OCI-LY3 (cell line): Measurements from ENCODE around the gene CMIP.

ENCODE experiments used
- H2AFZ ChIP-seq: fragments of 200-600, 300-600 bp; shearing (Covaris generic); 2 replicates; pipeline ENCODE4 v1.6.0; 2014; ENCODE audit warnings: antibody characterized with exemption, low read depth, low read length
- H3K27ac ChIP-seq: fragments of 200-600, 300-600 bp; sonication (generic); 2 replicates; pipeline ENCODE4 v1.5.1; 2014; ENCODE audit warnings: mild to moderate bottlenecking, low read length, moderate library complexity, mixed read lengths
- H3K27me3 ChIP-seq: fragments of 200-600, 300-600 bp; sonication (generic); 2 replicates; pipeline ENCODE4 v1.6.1; 2014; ENCODE audit warnings: low read depth, low read length, mixed read lengths
- H3K36me3 ChIP-seq: fragments of 200-600, 300-600 bp; sonication (generic); replicated peaks from 2 replicates; pipeline ENCODE3; 2014; ENCODE audit warnings: low read depth, low read length, mixed read lengths
- H3K4me1 ChIP-seq: fragments of 300-600, 200-600 bp; sonication (generic); 2 replicates; pipeline ENCODE4 v1.6.1; 2014; ENCODE audit warnings: low read length, mixed read lengths
- H3K4me2 ChIP-seq: fragments of 200-600, 300-600 bp; sonication (generic); 2 replicates; pipeline ENCODE4 v1.6.1; 2014; ENCODE audit warnings: low read length, mixed read lengths
- H3K4me3 ChIP-seq: fragments of 300-600, 200-600 bp; sonication (generic); 2 replicates; pipeline ENCODE4 v1.5.1; 2014; ENCODE audit warnings: antibody characterized with exemption, mild to moderate bottlenecking, low read length, moderate library complexity
- H3K79me2 ChIP-seq: fragments of 300-600, 200-600 bp; shearing (Covaris generic); 2 replicates; pipeline ENCODE4 v1.6.1; 2014; ENCODE audit warnings: mild to moderate bottlenecking, low read length, mixed read lengths
- H3K9ac ChIP-seq: fragments of 300-600, 200-600 bp; shearing (Covaris generic); 2 replicates; pipeline ENCODE4 v1.6.0; 2014; ENCODE audit warnings: mild to moderate bottlenecking, low read length, moderate library complexity
- H3K9me3 ChIP-seq: fragments of 200-600, 300-600 bp; shearing (Covaris generic); 2 replicates; pipeline ENCODE4 v1.6.1; 2014; ENCODE audit warnings: low read length, mixed read lengths; ENCODE audit not compliant: insufficient read depth
- H4K20me1 ChIP-seq: fragments of 200-600, 300-600 bp; sonication (generic); 2 replicates; pipeline ENCODE4 v1.6.1; 2016; ENCODE audit warnings: low read length, mixed read lengths; ENCODE audit not compliant: insufficient read depth
- EZH2phosphoT487 ChIP-seq: fragments of 200-600 bp; shearing (Covaris generic); IDR thresholded peaks from 2 replicates; pipeline ENCODE4 v1.6.1; 2018; ENCODE audit warnings: antibody characterized with exemption, mixed run types, low read depth
- TF ChIP-seq, protein P1 (sequence below): fragments of 200-600, 300-600 bp; sonication (generic); IDR thresholded peaks from 2 replicates; pipeline ENCODE4 v1.5.1; 2014; ENCODE audit warnings: antibody characterized with exemption, low read length, low read depth

CMIP gene

DNA sequence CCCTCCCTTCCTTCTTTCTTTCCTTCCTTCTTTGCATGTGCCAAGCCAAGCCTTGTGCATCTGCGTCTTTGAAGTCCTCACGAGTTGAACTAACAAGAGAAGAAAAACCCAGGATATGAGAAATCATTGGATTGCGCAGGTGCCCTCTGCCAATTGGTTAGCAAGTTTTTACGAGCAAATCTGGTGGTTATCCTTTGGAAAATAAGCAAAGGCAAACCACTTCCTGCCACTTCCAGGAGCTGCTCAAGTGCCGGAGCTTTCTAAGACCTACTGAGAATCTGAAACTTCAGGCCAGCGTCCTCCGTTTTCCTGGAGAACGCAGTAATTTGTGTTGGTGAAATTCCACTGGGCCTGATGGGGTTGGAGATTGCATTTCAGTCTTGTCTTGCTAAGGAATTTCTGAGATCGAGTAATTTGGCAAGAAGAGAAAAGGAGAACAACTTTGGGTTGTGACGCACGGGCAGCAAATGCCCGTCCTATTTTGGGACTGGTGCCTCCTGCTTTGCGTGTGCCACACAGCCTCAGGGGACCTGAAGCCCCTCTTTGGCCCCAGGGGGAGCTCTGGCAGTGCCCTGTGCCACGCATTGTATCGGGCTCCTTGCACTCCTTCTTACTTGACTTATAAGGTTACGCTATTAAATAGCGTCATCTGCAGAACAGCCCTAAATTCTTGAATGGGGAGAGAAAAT, 56.4 kb downstream of the CMIP start:
- peaks cover 79% of the 10 kb centered on the region for H3K79me2 ChIP-seq
- no peak overlapping the region for H3K27ac ChIP-seq
- peaks cover 33% of the 10 kb centered on the region for H3K4me1 ChIP-seq
- peaks cover 63% of the 10 kb centered on the region for H4K20me1 ChIP-seq
- TF ChIP-seq, protein P1, sequence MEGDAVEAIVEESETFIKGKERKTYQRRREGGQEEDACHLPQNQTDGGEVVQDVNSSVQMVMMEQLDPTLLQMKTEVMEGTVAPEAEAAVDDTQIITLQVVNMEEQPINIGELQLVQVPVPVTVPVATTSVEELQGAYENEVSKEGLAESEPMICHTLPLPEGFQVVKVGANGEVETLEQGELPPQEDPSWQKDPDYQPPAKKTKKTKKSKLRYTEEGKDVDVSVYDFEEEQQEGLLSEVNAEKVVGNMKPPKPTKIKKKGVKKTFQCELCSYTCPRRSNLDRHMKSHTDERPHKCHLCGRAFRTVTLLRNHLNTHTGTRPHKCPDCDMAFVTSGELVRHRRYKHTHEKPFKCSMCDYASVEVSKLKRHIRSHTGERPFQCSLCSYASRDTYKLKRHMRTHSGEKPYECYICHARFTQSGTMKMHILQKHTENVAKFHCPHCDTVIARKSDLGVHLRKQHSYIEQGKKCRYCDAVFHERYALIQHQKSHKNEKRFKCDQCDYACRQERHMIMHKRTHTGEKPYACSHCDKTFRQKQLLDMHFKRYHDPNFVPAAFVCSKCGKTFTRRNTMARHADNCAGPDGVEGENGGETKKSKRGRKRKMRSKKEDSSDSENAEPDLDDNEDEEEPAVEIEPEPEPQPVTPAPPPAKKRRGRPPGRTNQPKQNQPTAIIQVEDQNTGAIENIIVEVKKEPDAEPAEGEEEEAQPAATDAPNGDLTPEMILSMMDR = no peak
- TF ChIP-seq EZH2phosphoT487 = no peak
- H3K4me2 ChIP-seq = peak overlapping the region; percentile 20; the same call in 1 of the 2 replicates
- H3K27me3 ChIP-seq = no peaks in the 10 kb centered on the region
- H3K9ac ChIP-seq = no peak overlapping the region
- H3K36me3 ChIP-seq = peaks cover 4% of the 10 kb centered on the region
- no peak overlapping the region for H2AFZ ChIP-seq
- H3K4me3 ChIP-seq = no peak overlapping the region
- no peaks in the 10 kb centered on the region for H3K9me3 ChIP-seq

DNA sequence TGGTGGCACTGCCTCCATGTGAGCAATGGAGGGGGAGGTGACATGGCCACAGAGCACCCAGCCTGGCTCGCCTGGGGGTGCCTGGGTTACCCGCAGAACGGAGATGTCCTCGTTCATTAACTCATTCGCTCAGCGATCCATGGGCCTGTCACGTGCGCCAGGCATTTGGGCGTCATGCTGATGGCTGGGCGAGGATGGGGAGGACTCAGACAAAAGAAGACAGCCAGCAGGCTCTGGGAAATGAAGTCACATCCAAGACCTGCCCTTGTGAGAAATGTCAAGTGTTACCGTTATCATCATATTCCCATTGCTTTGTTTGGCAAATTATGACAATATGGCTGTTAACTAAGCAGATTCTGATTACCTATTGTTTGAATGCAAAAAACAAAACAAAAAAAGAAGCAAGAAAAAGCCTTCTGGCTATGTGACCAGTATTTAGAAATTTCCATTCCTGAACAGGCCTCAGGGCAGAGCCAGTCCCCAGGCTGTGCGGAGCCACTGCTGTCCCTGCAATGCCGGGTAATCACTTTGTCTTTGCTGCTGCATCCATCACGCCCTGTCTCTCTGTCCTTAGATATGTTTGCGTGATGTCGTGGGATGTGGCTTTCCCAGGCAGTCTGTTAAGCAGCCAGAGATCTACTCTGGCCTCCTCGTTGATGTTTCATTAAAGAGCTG, 57.9 kb downstream of the CMIP start:
- Histone ChIP-seq H3K36me3 (peaks cover 4% of the 10 kb centered on the region), H3K27ac (no peak overlapping the region), H3K9me3 (no peaks in the 10 kb centered on the region), H3K27me3 (no peaks in the 10 kb centered on the region), H3K4me2 (no peak overlapping the region), H3K79me2 (peaks cover 80% of the 10 kb centered on the region), H3K4me1 (peaks cover 35% of the 10 kb centered on the region), H3K4me3 (no peak overlapping the region), H4K20me1 (peaks cover 51% of the 10 kb centered on the region), H3K9ac (no peak overlapping the region), H2AFZ (no peak overlapping the region)
- TF ChIP-seq EZH2phosphoT487 = no peak
- TF ChIP-seq, protein P1 = no peak

DNA sequence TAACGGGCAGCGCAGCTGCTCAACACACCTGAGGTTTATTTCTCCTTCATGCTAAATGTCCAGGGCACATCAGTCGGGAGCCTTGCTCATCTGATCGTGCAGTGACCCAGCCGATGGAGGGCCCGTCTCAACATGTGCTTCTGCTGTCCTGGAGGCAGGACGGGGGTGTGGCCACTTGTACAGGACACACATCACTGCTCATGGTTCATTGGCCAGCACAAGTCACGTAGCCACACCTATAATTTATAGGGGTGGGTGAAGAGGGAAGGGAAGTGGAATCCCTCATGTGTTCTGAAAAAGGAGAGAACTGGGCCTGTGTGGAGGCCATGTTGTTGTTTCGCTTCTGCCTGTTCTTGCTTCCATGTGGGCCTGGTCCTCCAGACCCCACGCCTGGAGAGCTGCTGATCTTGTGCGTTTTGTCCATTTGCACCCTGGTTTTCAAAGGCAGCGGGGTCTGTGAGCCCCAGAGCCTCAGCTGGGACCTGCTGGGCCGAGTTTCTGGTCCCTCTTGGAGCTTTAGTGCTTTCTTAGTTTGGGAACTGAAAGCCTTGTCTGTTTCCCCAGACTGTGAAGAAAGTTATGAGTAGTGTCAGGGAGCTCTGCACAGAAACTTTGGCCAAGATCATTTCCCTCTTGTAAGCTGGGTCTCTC, 60.5 kb downstream of the CMIP start:
- peak overlapping the region; percentile 89 for H3K27ac ChIP-seq
- H3K9ac ChIP-seq = peak overlapping the region; percentile 56
- TF ChIP-seq, protein P1 = no peak
- no peak for TF ChIP-seq EZH2phosphoT487
- peaks cover 54% of the 10 kb centered on the region for H4K20me1 ChIP-seq
- H3K36me3 ChIP-seq = no peaks in the 10 kb centered on the region
- H3K4me3 ChIP-seq = peak overlapping the region; percentile 44
- peaks cover 86% of the 10 kb centered on the region for H3K79me2 ChIP-seq
- peaks cover 35% of the 10 kb centered on the region for H3K4me1 ChIP-seq
- no peaks in the 10 kb centered on the region for H3K9me3 ChIP-seq
- H3K27me3 ChIP-seq = no peaks in the 10 kb centered on the region
- no peak overlapping the region for H2AFZ ChIP-seq
- peak overlapping the region; percentile 65 for H3K4me2 ChIP-seq

- H3K9me3 ChIP-seq = no peaks in the 10 kb centered on the region
- no peak overlapping the region for H3K4me3 ChIP-seq
- H3K36me3 ChIP-seq = no peaks in the 10 kb centered on the region
- no peak overlapping the region for H3K9ac ChIP-seq
- no peak for TF ChIP-seq EZH2phosphoT487
- TF ChIP-seq, protein P1 = no peak
- no peak overlapping the region for H2AFZ ChIP-seq
- H3K4me2 ChIP-seq = no peak overlapping the region
- peaks cover 72% of the 10 kb centered on the region for H3K79me2 ChIP-seq
- H3K27me3 ChIP-seq = no peaks in the 10 kb centered on the region
- peaks cover 26% of the 10 kb centered on the region for H3K4me1 ChIP-seq
- H3K27ac ChIP-seq = no peak overlapping the region
- H4K20me1 ChIP-seq = peaks cover 49% of the 10 kb centered on the region
These were observed 64.8 kb downstream of the CMIP start for GRCh38 chr16:81509404-81509803.
